ENCODE measurements around the gene ADAM12.

Gene ADAM12

DNA sequence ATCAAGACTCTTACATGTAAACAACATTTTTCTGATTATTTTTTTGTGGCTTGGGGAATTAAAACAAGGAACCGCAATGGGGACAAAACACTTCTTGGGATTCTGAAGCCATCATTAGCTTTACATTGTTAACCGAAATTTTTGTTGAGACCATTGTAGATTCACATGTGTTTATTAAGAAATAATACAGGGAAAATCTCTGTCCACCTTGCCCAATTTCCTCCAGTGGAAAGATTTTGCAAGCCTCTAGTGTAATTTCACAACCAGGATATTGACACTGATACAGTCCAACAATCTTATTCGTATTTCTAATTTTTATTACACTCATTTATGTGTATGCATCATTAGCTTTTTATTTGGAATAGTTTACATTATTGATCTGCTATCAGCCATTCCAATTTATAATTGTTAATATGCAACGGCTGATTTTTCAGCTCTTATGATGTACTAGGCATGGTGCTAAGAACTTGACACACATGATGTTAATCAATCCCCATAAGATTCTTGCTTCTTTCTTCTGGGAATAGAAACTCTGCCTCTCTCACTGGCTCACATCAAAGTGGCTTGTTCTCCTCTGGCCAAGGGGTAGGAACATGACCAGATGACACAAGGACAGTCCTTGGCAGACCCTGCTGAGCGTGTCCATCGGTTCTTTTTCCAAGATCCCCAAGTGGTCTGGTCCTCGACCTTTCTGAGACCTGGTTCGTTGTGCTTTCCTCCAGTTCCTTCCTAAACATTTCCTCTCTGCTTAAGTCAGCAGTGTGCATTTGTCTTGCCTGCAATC lies 137.6 kb downstream of the ADAM12 start:
- no peak for TF ChIP-seq TCF12 (IDR thresholded peaks at IDR 0.05; ENCODE audit: low read depth)
- no peak for TF ChIP-seq CEBPB (IDR thresholded peaks at IDR 0.05)
- TF ChIP-seq CREB1 (IDR thresholded peaks at IDR 0.05; ENCODE audit: low read depth): no peak
- TF ChIP-seq REST (IDR thresholded peaks at IDR 0.05; ENCODE audit: low read depth): no peak
- no peak for TF ChIP-seq EP300 (IDR thresholded peaks at IDR 0.05; ENCODE audit: borderline replicate concordance)
- TF ChIP-seq RAD21 (IDR thresholded peaks at IDR 0.05; ENCODE audit: low read depth): no peak
- no peak for TF ChIP-seq NFIC (IDR thresholded peaks at IDR 0.05)
- no peak for TF ChIP-seq FOXM1 (IDR thresholded peaks at IDR 0.05; ENCODE audit: borderline replicate concordance, low read depth)
- TF ChIP-seq USF1 (IDR thresholded peaks at IDR 0.05): no peak
- no peak for TF ChIP-seq EGR1 (IDR thresholded peaks at IDR 0.05)
- no peak for TF ChIP-seq MAX (IDR thresholded peaks at IDR 0.05)
- no peak for TF ChIP-seq TAF1 (IDR thresholded peaks at IDR 0.05; ENCODE audit: low read depth)
- no peak for TF ChIP-seq ZBTB7A (IDR thresholded peaks at IDR 0.05; ENCODE audit: low read depth)
- no peak for TF ChIP-seq TEAD4 (IDR thresholded peaks at IDR 0.05)
- TF ChIP-seq YY1 (IDR thresholded peaks at IDR 0.05; ENCODE audit: low read depth): no peak

DNA sequence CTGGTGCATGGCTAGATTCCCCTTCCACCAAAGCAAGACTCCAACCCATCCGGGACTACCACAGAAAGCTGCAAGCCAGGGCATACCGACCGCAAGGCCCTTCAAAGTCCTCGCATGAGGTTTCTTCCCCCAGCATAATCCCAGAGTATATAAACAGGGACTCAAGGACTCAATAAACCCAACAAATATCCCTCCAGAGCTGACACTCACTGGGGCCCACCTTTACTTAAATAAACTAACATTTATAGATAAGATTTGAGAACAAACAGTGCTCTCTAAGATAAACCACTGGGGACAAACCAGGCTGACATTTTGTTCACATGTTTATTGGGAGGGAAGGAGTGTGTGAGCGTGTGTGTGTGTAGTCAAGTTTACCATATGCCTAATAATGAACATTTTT lies 138.2 kb downstream of the ADAM12 start:
- TF ChIP-seq MAX (IDR thresholded peaks at IDR 0.05): no peak
- TF ChIP-seq USF1 (IDR thresholded peaks at IDR 0.05): no peak
- no peak for TF ChIP-seq EGR1 (IDR thresholded peaks at IDR 0.05)
- TF ChIP-seq YY1 (IDR thresholded peaks at IDR 0.05; ENCODE audit: low read depth): no peak
- no peak for TF ChIP-seq TEAD4 (IDR thresholded peaks at IDR 0.05)
- no peak for TF ChIP-seq ZBTB7A (IDR thresholded peaks at IDR 0.05; ENCODE audit: low read depth)
- no peak for TF ChIP-seq CEBPB (IDR thresholded peaks at IDR 0.05)
- no peak for TF ChIP-seq REST (IDR thresholded peaks at IDR 0.05; ENCODE audit: low read depth)
- TF ChIP-seq RAD21 (IDR thresholded peaks at IDR 0.05; ENCODE audit: low read depth): no peak
- TF ChIP-seq CREB1 (IDR thresholded peaks at IDR 0.05; ENCODE audit: low read depth): no peak
- no peak for TF ChIP-seq EP300 (IDR thresholded peaks at IDR 0.05; ENCODE audit: borderline replicate concordance)
- no peak for TF ChIP-seq TCF12 (IDR thresholded peaks at IDR 0.05; ENCODE audit: low read depth)
- TF ChIP-seq TAF1 (IDR thresholded peaks at IDR 0.05; ENCODE audit: low read depth): no peak

DNA sequence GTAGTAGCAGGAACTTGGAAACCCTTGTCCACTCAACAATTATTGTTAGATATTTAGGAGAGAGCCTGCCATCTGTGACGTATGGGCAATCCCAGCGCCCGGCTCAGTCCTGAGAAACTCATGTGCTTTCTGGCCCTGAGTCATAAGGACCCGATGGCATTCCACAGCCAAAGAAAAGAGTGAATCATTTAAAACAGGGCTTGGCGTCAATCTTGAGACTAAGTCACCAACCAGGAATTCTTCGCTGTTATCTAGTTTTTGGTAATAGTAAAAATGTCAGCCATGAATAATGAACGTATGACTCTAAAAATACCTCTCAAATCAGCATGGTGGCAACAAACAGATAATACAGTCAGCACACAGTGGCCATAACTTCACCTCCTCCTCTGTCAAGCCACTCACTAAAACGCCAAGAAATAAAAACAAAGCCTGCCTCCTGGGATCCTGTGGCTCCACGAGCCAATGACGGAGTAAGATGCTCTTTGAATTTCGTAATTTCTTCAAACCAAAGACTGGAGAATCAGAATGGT lies 140.8 kb downstream of the ADAM12 start:
- TF ChIP-seq NFIC (IDR thresholded peaks at IDR 0.05): no peak

DNA sequence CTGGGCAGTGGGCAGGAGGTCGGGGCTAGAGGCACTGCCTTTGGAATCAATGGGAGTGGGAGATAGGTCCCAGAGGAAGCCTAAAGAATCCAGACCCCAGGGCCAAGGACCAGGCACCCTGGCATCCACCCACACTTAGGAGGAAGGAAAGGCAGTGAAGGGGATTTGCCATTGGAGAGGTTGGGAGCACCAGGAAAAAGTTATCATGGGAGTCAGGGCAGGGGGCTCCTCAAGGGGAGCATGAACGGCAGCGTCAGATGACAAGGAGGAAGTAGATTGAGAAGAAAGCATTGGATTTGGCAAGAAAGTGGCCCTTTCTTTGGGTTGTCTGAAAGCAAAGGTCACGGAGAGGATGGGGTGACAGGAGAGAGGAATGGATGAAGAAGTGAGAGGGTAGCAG lies 142.8 kb downstream of the ADAM12 start:
- TF ChIP-seq MAX (IDR thresholded peaks at IDR 0.05): no peak
- TF ChIP-seq ZBTB7A (IDR thresholded peaks at IDR 0.05; ENCODE audit: low read depth): no peak
- no peak for TF ChIP-seq YY1 (IDR thresholded peaks at IDR 0.05; ENCODE audit: low read depth)

- TF ChIP-seq RAD21 (IDR thresholded peaks at IDR 0.05; ENCODE audit: low read depth) (no peak), REST (IDR thresholded peaks at IDR 0.05; ENCODE audit: low read depth) (no peak), TAF1 (IDR thresholded peaks at IDR 0.05; ENCODE audit: low read depth) (no peak), EGR1 (IDR thresholded peaks at IDR 0.05) (no peak), NFIC (IDR thresholded peaks at IDR 0.05) (no peak), FOXM1 (IDR thresholded peaks at IDR 0.05; ENCODE audit: borderline replicate concordance, low read depth) (no peak), USF1 (IDR thresholded peaks at IDR 0.05) (no peak), ZBTB7A (IDR thresholded peaks at IDR 0.05; ENCODE audit: low read depth) (no peak), YY1 (IDR thresholded peaks at IDR 0.05; ENCODE audit: low read depth) (no peak), EP300 (IDR thresholded peaks at IDR 0.05; ENCODE audit: borderline replicate concordance) (no peak), CREB1 (IDR thresholded peaks at IDR 0.05; ENCODE audit: low read depth) (no peak), MAX (IDR thresholded peaks at IDR 0.05) (no peak)
Measured at GRCh38 chr10:126243971-126244370, 144.3 kb downstream of the ADAM12 start.
